Left ventricle myocardium inferior (tissue), 1 donor: ENCODE data around the gene ARHGAP26. TPM values are rescaled to one million over a fixed set of nuclear protein-coding genes. Genes with fewer than 3 reads are reported as not detected.

Source experiments
- DNase-seq: peaks from one replicate; pipeline ENCODE4 v3.0.0-alpha.2; 2020
- H3K27ac ChIP-seq: fragments of 200-600 bp; replicated peaks from 2 replicates; pipeline ENCODE4 v1.8.0; 2021
- H3K27me3 ChIP-seq: fragments of 200-600 bp; 2 replicates; pipeline ENCODE4 v1.8.0; 2021; ENCODE audit warnings: low read depth
- H3K36me3 ChIP-seq: fragments of 200-600 bp; 2 replicates; pipeline ENCODE4 v1.8.0; 2021
- H3K4me1 ChIP-seq: fragments of 200-600 bp; 2 replicates; pipeline ENCODE4 v1.8.0; 2021
- H3K4me3 ChIP-seq: fragments of 200-600 bp; 2 replicates; pipeline ENCODE4 v1.8.0; 2021; ENCODE audit warnings: mild to moderate bottlenecking, moderate library complexity
- H3K9me3 ChIP-seq: fragments of 200-600 bp; replicated peaks from 2 replicates; pipeline ENCODE4 v1.8.0; 2021
- CTCF ChIP-seq: fragments of 200-600 bp; IDR thresholded peaks from 2 replicates; pipeline ENCODE4 v1.8.0; 2021; ENCODE audit warnings: antibody characterized with exemption, mild to moderate bottlenecking, borderline replicate concordance
- intact Hi-C: fragments of 100-400 bp; cut with micrococcal nuclease; formaldehyde crosslinking; loops from one replicate; pipeline ENCODE4 v1.11.0; 2022
- total RNA-seq: library from RNA; stranded (reverse); fragmentation: NEBNext Ultra II Directional; extraction: Animal tissue kit (Norgen Biotek cat#: 25700); gene quantifications from one replicate; pipeline ENCODE4 v1.2.1, GENCODE V29; 2021
- donor health status: DM: no; HTN: yes; CAD: no; lungs with severe emphysema.

The ARHGAP26 gene
- total RNA-seq, 1 donor from 2014 or later = 35.7 TPM

DNA sequence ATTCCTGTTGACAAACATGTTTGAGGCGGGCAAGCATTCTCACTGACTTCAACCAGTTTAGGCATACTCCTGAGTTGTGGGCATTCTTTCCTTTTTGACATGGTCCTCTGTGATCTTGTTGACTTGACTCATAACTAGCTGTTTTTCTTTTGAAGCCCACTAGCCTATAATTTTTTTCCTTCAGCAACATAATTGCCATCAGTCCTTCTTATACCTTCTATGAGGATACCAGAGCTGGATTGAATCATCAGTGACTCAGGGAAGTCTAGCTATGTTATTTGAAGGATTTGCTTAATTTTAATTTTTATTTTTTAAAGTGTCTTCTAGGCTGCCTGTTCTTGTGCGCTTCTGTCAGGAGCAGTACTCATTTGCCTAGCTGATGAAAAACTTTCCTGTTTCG is 373.8 kb downstream of the ARHGAP26 start:
- intact Hi-C loops = no loop called here
- no peaks in the 10 kb centered on the region for H3K27me3 ChIP-seq
- TF ChIP-seq CTCF = no peak
- no peak for DNase-seq
- no peaks in the 10 kb centered on the region for H3K9me3 ChIP-seq
- H3K4me3 ChIP-seq = no peak overlapping the region
- H3K27ac ChIP-seq = peak overlapping the region; percentile 80
- peaks cover 67% of the 10 kb centered on the region for H3K4me1 ChIP-seq
- H3K36me3 ChIP-seq = peaks cover 20% of the 10 kb centered on the region

DNA sequence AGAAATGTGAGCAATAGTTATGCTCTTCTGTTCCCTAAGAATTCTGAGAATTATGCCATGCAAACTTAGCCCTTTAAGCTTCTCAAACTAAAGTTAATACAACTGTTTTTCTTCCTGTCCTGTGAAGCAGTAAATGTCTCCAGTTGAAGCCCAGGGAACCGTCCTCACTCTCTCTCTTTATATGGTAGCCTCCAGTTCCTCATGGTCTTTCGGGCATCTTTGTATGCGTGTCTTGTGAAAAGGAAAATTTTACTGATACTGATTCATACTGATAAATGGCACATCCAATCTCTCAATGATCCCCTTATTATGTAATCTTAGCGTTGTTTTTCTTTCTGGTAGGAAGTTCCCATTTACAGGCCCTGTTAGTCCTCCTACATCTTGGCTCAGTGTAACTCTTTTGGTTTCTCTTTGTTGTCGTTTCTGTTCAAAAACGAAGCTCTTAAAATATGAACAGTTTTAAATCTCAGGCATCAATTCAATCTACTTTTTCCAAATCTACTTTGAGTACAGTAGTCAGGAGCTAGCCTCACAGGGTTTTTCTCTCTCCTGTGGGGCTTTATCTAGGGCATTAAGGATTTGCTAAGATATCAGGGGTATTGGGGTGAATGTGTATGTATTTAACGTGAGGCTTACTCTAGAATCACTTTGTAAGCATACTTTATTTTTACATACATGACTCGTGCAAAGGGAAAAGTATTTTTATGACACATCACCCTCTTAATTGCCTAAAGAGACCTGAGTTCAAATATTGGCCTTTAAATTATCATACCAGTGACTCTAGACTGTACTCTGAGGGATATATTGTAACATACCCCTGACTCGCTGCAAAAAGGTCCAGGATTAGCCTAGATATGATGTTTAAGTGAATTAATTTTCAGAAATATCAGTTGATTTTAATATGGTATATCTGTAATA is 375.3 kb downstream of the ARHGAP26 start:
- Histone ChIP-seq H3K4me3 (peak overlapping the region; percentile 29), H3K4me1 (peaks cover 51% of the 10 kb centered on the region)
- intact Hi-C loops = no loop called here

GRCh38 chr5:143146161-143146560 is 376.0 kb downstream of the ARHGAP26 start:
- H3K4me1 ChIP-seq = peaks cover 45% of the 10 kb centered on the region
- no peak for TF ChIP-seq CTCF
- no peaks in the 10 kb centered on the region for H3K9me3 ChIP-seq
- H3K4me3 ChIP-seq = no peak overlapping the region
- H3K36me3 ChIP-seq = peaks cover 41% of the 10 kb centered on the region
- peak overlapping the region; percentile 80 for H3K27ac ChIP-seq
- DNase-seq = no peak
- intact Hi-C loops = no loop called here
- H3K27me3 ChIP-seq = no peaks in the 10 kb centered on the region

More for the DNA sequence above, 375.3 kb downstream of the ARHGAP26 start:
- Histone ChIP-seq H3K9me3 (no peaks in the 10 kb centered on the region), H3K36me3 (peaks cover 35% of the 10 kb centered on the region), H3K27me3 (no peaks in the 10 kb centered on the region), H3K27ac (peak overlapping the region; percentile 80)
- no peak for DNase-seq
- no peak for TF ChIP-seq CTCF

GRCh38 chr5:143147383-143147782 is 377.2 kb downstream of the ARHGAP26 start:
- TF ChIP-seq CTCF = no peak
- Histone ChIP-seq H3K36me3 (peaks cover 48% of the 10 kb centered on the region), H3K9me3 (no peaks in the 10 kb centered on the region), H3K27ac (peak overlapping the region; percentile 3), H3K27me3 (no peaks in the 10 kb centered on the region), H3K4me1 (peaks cover 38% of the 10 kb centered on the region), H3K4me3 (no peak overlapping the region)
- DNase-seq = no peak
- intact Hi-C loops = no loop called here

DNA sequence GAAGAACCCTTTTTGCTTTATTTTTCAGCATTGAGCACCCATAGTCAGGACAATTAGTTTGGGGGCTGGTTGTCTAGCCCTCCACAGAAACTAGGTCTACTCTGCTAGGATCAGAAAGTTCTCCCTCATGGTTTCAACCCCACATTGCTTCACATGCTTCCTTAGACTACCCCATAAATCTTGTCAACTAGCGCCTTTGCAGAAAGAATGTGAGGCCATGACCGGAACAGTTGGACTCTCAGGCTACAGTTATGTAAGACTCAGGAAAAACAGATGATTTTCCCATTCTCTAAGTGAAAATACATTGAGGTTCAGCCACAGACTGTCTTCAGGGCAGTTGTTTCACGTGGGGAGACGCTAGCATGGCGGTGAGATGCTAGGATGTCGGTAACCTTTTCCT is 377.7 kb downstream of the ARHGAP26 start:
- intact Hi-C loops = no loop called here
- Histone ChIP-seq H3K27me3 (no peaks in the 10 kb centered on the region), H3K27ac (no peak overlapping the region), H3K4me1 (peaks cover 37% of the 10 kb centered on the region), H3K36me3 (peaks cover 48% of the 10 kb centered on the region), H3K4me3 (no peak overlapping the region), H3K9me3 (no peaks in the 10 kb centered on the region)
- TF ChIP-seq CTCF = no peak
- no peak for DNase-seq
